Amniotic stem cell (primary cell): Measurements from ENCODE around the gene ATP8B4.
"Not testable (repeated sequence)": the region's sequence is repeated elsewhere in the genome, so short reads cannot be mapped to it uniquely, and the experiment has no call there.

Source experiments
- DNase-seq: peaks from one replicate; lab custom pipeline; 2025; lab: John Stamatoyannopoulos, UW

Gene ATP8B4

GRCh38 chr15:50109076-50109987 is 9.7 kb downstream of the ATP8B4 start:
- no peak for DNase-seq

- no peak for DNase-seq
Measured at GRCh38 chr15:50108461-50108860, 10.6 kb downstream of the ATP8B4 start.

DNA sequence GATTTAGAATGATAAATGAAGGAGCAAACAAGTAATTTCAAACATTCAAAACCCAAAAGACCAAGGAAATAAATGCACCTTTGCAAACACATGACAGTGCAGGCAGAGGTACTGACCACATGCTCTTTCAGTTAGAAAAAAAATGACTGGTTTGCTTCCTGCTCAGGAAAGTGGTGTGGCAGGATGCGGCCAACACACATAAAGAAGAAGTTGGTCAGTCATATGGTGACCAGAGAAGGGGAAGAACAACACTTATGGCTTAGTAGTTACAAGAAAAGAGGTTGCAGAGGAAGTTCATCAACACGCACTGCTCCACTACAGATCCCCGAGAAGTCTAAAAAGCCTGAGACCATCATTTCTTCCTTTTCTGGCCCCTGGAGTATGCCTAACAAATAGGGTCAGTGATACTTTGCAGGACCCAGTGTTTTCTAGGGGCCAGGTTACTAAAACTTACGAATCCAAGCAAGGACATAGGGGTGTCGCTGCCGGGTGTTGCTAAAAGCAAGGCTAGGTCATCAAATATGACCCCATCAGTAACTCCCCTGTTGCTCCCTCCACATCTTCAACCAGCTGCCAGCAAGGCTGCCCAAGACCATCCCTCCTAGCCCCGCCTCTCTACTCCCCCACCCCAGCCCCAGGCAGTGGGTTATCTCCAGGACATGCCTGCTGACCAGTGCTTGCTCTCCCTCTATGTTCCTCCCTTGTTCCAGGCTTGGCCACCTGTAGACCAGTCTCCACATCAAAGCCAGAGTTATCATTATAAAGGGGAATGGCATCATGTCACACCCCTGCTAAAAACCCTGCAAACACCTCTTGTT is 11.2 kb downstream of the ATP8B4 start:
- no peak for DNase-seq

- no peak for DNase-seq
Measured at GRCh38 chr15:50107157-50107556, 11.9 kb downstream of the ATP8B4 start.

DNA sequence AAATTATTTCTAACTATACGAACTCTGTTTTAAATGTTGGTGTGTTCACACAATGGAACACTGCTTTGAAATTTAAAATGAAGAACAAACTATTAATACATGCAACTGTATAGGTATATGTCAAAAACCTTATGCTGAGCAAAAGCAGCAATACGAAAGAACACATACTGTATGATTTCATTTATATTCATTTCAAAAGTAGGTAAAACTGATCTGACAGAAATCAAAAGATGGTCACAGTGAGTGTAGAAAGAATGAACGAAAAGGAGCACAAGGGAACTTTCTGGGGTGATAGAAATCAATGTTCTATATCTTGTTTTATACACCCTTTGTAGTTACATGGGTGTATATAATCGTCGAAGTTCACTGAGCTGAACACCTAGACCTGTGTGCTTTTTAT is 12.6 kb downstream of the ATP8B4 start:
- DNase-seq: no peak

GRCh38 chr15:50100486-50100885 is 18.5 kb downstream of the ATP8B4 start:
- DNase-seq: no peak

DNA sequence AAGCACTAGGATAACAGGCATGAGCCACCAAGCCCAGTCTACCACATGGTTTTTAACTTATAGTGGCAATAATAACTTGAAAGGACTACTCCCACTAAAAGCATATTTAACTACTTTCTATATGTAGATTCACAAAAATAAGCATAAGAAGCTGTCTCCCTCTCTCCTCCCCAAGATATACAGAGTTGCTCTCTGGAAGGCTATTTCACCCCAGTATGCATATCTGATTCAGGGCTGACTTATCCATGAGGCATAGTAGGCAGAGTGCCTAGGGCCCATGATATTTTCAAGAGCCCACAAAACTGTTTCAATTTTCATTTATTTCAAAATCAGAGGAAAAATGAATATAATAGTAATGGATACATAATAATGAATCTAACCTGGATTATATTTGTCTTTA is 20.5 kb downstream of the ATP8B4 start:
- no peak for DNase-seq

DNA sequence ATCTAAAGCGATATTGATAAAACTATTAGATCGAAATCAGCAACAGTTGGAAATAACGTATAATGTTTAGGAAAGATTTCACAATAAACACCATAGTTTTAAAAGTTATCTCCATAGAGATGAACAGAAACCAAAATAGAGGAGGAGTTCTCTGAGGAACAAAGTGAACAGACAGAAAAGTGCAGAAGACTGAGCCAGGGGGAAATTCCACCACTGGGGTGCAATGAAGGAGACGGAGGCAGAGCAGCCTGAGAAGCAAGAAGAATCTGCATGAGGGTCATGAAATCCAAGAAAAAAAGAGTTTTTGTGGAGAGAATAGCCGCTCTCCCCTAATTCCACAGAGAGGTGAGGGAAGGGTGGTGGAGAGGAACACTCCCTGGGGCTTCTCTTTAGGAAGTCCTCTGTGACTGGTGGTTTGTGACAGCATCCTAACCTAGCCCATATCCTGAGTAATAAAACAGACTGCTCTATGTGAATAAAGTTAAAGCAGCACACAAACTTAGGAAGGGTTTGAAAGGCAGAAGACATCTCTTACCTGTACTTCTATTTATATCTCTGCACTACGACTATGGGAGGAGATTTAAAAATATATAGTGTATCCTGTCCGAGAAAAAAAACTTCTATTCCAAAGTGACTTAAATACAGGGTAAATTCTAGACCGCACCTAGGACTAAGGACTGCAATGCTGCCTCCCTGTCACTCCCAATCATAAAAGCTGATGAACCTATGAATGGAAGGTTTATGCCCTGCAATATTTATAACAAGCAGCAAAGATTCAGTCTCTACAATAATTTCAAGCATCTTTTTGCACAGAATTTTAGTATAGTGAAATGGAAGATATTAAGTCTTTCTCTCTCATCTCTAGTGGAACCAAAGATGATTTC is 22.9 kb downstream of the ATP8B4 start:
- DNase-seq: no peak

DNA sequence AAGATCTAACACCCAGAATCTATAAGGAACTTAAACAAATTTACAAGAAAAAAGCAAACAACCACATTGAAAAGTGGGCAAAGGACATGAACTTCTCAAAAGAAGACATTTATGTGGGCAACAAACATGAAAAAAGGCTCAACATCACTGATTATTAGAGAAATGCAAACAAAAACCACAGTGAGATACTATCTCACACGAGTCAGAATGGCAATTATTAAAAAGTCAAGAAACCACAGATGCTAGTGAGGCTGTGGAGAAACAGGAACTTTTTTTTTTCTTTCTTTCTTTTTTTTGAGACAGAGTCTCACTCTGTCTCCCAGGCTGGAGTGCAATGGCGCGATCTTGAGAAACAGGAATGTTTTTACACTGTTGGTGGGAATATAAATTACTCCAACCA is 29.6 kb downstream of the ATP8B4 start:
- not testable (repeated sequence) for DNase-seq

- DNase-seq: no peak
Measured at GRCh38 chr15:50084932-50085331, 34.1 kb downstream of the ATP8B4 start.

DNA sequence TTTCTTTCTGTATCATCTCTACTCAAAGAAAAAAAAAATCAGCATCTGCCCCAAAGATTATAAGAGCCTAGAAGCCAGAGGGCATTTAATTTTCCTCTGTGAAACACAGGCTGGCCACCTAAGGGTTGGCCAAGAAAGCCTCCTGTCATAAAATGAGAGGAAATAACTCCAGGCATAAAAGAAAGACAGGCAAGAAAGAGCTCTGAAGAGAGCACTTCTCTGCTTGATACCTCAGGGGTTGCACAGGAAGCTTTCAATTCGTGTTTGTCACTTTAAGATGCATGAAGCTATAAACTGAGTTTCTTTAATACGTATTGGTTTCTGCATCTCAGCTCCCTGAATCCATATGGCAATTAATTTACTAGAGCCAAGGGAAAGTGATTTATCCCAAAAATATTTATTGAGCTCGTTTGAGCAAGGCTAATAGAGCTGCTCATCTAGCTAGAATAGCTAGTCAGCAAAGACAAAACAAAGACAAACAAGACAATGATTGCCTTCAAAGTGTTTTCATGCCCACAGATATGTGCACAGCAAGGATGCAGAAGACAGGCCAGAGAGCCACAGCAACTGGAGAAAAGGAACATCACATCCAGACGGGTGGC is 35.5 kb downstream of the ATP8B4 start:
- DNase-seq: no peak

DNA sequence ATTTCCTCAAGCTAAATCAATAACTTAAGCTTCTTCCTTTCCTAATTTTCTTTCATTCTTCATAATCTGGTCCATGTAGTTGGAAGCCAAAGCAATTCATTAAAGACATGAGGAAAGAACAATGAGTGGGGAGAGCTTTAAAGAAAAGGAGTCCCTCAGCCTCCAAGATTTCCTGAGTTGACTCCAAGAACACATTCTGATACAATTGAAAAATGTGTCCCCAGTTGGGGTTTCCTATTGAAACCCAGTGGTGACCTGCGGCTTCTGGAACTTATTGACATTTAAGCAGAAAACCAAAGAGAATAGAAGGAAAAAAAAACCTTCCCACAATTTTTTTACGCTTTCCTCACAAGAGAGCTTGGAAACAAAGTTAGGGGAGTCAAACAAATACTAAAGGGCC is 37.0 kb downstream of the ATP8B4 start:
- no peak for DNase-seq

DNA sequence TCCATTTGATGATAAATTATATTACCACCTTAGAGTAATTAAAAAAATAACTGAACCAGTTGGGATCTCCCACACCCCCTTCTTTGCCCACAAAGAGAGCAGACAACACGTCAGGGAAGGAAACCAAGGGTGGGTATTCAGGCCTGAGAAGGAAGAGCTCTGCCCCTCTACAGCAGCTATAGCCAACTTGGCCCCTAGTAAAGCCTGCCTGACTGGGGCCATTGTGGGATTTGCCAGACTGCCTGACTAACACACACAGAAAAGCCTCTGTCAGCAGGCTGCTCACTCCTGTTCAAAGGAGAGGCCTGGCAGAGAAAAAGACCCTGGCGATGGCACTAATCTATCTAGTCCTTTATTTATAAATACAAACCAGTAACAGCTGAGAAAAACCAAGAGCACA is 41.4 kb downstream of the ATP8B4 start:
- no peak for DNase-seq

GRCh38 chr15:50077176-50077575 is 41.9 kb downstream of the ATP8B4 start:
- no peak for DNase-seq

GRCh38 chr15:50075319-50075718 is 43.7 kb downstream of the ATP8B4 start:
- DNase-seq: no peak

GRCh38 chr15:50071551-50072258 is 47.3 kb downstream of the ATP8B4 start:
- no peak for DNase-seq

DNA sequence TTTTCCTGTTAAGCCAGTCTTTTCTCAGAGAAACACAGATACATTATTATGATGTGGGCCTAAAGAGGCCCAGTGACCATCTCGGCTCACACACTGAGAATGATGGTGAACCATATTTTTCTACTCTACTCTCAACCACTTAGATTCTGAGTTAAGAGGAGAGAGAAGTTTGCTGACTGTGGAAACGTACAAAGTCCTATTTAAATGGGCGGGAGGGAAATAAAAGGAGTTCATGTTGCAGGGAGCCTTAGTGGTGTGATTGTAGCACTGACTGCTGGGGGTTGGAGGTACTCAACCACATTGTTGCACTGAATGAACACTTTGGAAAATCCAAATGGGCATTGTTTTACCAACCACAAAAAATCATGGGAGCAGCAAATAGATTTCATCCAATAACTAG is 51.0 kb downstream of the ATP8B4 start:
- no peak for DNase-seq

DNA sequence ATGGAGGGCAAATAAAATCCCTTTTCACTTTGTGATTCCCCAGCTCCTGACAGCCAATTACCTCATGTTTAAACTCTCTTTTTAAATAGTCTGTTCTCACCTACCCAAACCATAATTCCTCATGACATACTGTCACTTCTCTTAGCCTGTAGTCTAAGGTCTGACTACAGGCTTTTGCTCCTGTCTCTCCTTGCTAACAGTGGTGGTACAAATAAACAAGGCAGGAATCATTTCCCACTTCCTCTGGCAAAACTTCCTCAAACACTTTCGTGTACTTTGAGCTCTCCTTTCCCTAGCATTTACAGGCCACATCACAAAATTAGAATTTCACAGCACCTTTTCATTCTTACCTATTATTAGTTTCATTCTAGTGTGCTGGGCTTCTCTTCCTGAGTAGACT is 51.8 kb downstream of the ATP8B4 start:
- DNase-seq: no peak

- DNase-seq: no peak
Measured at GRCh38 chr15:50066666-50067065, 52.4 kb downstream of the ATP8B4 start.

GRCh38 chr15:50066202-50066601 is 52.8 kb downstream of the ATP8B4 start:
- DNase-seq: no peak

GRCh38 chr15:50065279-50065678 is 53.8 kb downstream of the ATP8B4 start:
- no peak for DNase-seq
